DMS79 treated with DMSO at 0.1 percent for 48 hours (cell line): Measurements from ENCODE around the gene FMNL1.
"Not testable (repeated sequence)": the region's sequence is repeated elsewhere in the genome, so short reads cannot be mapped to it uniquely, and the experiment has no call there.

Source experiments
- DNase-seq: peaks from one replicate; lab custom pipeline; 2025; lab: John Stamatoyannopoulos, UW

Gene FMNL1

GRCh38 chr17:45236282-45236606, 14.6 kb downstream of the FMNL1 start:
- no peak for DNase-seq

GRCh38 chr17:45237686-45238085, 16.0 kb downstream of the FMNL1 start:
- DNase-seq, result no peak

- DNase-seq, result no peak
Observed at GRCh38 chr17:45238155-45238774, 16.6 kb downstream of the FMNL1 start.

- no peak for DNase-seq
Observed at GRCh38 chr17:45240905-45241327, 19.2 kb downstream of the FMNL1 start.

- DNase-seq, result peak; percentile 76
Observed at GRCh38 chr17:45241328-45242028, 19.8 kb downstream of the FMNL1 start.

GRCh38 chr17:45242029-45242414, 20.3 kb downstream of the FMNL1 start:
- no peak for DNase-seq

- no peak for DNase-seq
Observed at GRCh38 chr17:45243750-45244149, 22.1 kb downstream of the FMNL1 start.

GRCh38 chr17:45244725-45245656, 23.3 kb downstream of the FMNL1 start:
- DNase-seq, result no peak

- DNase-seq, result no peak
Observed at GRCh38 chr17:45246338-45246737, 24.7 kb downstream of the FMNL1 start.

GRCh38 chr17:45246861-45247428, 25.3 kb downstream of the FMNL1 start:
- DNase-seq, result peak; percentile 67

GRCh38 chr17:45247429-45248131, 25.9 kb downstream of the FMNL1 start:
- peak; percentile 92 for DNase-seq

GRCh38 chr17:45248132-45248957, 26.7 kb downstream of the FMNL1 start:
- peak; percentile 38 for DNase-seq

GRCh38 chr17:45251931-45252330, 30.2 kb downstream of the FMNL1 start:
- DNase-seq, result no peak

- not testable (repeated sequence) for DNase-seq
Observed at GRCh38 chr17:45253237-45253636, 31.6 kb downstream of the FMNL1 start.

- DNase-seq, result no peak
Observed at GRCh38 chr17:45253879-45254278, 32.2 kb downstream of the FMNL1 start.

GRCh38 chr17:45255358-45255757, 33.7 kb downstream of the FMNL1 start:
- no peak for DNase-seq

- DNase-seq, result no peak
Observed at GRCh38 chr17:45256114-45256966, 34.7 kb downstream of the FMNL1 start.

- no peak for DNase-seq
Observed at GRCh38 chr17:45257115-45257514, 35.4 kb downstream of the FMNL1 start.

- DNase-seq, result no peak
Observed at GRCh38 chr17:45258981-45259380, 37.3 kb downstream of the FMNL1 start.

GRCh38 chr17:45260204-45260783, 38.6 kb downstream of the FMNL1 start:
- DNase-seq, result no peak
